SK-N-SH (cell line): Measurements from ENCODE around the gene MAPRE3.

Experiments
- GABPA ChIP-seq: IDR thresholded peaks from 2 replicates; pipeline ENCODE4 v1.4.0; 2012; ENCODE audit warnings: low read depth, mild to moderate bottlenecking
- RCOR1 ChIP-seq: fragments of 150-350 bp; IDR thresholded peaks from 2 replicates; pipeline ENCODE4 v1.6.1; 2017; ENCODE audit warnings: antibody characterized with exemption, low read length
- TAF1 ChIP-seq: IDR thresholded peaks from 2 replicates; pipeline ENCODE4 v1.6.1; 2012; ENCODE audit warnings: low read depth, mild to moderate bottlenecking, low read length, moderate library complexity, borderline replicate concordance
- TF ChIP-seq, protein P1 (sequence below): fragments of 200-600 bp; sonication (generic); IDR thresholded peaks from 2 replicates; pipeline ENCODE4 v1.6.1; 2017; ENCODE audit warnings: antibody characterized with exemption, mild to moderate bottlenecking, moderate library complexity
- TF ChIP-seq, protein P2 (sequence below): IDR thresholded peaks from 2 replicates; pipeline ENCODE4 v1.6.1; 2012; ENCODE audit warnings: mild to moderate bottlenecking, low read depth, low read length, moderate library complexity

DNA sequence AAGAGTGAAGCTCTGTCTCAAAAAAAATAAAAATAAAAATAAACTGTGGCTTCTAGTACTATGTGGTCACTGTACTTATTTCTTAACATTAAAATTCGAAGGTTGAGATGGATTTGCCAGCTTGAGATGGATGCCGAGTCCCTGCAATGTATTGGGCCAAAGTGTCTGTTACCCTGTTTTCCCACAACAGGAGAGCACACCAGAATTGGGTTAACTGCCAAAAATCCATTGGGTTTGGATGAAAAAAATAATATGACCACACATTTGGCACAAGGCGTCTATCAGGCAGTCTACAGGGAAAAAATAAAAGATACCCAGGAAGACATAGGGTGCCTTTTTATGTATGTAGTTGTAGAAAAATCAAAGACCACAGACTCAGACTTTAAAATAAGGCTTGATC is 19.2 kb upstream of the MAPRE3 start:
- TF ChIP-seq, protein P1, sequence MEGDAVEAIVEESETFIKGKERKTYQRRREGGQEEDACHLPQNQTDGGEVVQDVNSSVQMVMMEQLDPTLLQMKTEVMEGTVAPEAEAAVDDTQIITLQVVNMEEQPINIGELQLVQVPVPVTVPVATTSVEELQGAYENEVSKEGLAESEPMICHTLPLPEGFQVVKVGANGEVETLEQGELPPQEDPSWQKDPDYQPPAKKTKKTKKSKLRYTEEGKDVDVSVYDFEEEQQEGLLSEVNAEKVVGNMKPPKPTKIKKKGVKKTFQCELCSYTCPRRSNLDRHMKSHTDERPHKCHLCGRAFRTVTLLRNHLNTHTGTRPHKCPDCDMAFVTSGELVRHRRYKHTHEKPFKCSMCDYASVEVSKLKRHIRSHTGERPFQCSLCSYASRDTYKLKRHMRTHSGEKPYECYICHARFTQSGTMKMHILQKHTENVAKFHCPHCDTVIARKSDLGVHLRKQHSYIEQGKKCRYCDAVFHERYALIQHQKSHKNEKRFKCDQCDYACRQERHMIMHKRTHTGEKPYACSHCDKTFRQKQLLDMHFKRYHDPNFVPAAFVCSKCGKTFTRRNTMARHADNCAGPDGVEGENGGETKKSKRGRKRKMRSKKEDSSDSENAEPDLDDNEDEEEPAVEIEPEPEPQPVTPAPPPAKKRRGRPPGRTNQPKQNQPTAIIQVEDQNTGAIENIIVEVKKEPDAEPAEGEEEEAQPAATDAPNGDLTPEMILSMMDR: no peak
- TF ChIP-seq GABPA (no peak), TAF1 (no peak), RCOR1 (no peak)
- TF ChIP-seq, protein P2, sequence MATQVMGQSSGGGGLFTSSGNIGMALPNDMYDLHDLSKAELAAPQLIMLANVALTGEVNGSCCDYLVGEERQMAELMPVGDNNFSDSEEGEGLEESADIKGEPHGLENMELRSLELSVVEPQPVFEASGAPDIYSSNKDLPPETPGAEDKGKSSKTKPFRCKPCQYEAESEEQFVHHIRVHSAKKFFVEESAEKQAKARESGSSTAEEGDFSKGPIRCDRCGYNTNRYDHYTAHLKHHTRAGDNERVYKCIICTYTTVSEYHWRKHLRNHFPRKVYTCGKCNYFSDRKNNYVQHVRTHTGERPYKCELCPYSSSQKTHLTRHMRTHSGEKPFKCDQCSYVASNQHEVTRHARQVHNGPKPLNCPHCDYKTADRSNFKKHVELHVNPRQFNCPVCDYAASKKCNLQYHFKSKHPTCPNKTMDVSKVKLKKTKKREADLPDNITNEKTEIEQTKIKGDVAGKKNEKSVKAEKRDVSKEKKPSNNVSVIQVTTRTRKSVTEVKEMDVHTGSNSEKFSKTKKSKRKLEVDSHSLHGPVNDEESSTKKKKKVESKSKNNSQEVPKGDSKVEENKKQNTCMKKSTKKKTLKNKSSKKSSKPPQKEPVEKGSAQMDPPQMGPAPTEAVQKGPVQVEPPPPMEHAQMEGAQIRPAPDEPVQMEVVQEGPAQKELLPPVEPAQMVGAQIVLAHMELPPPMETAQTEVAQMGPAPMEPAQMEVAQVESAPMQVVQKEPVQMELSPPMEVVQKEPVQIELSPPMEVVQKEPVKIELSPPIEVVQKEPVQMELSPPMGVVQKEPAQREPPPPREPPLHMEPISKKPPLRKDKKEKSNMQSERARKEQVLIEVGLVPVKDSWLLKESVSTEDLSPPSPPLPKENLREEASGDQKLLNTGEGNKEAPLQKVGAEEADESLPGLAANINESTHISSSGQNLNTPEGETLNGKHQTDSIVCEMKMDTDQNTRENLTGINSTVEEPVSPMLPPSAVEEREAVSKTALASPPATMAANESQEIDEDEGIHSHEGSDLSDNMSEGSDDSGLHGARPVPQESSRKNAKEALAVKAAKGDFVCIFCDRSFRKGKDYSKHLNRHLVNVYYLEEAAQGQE: no peak
